Endodermal cell (in vitro differentiated cells): ENCODE measurements around the gene GNB2. TPM values are rescaled to one million over a fixed set of nuclear protein-coding genes. Genes with fewer than 3 reads are reported as not detected.
"Not testable (repeated sequence)": the region's sequence is repeated elsewhere in the genome, so short reads cannot be mapped to it uniquely, and the experiment has no call there.

Experiments
- DNase-seq: peaks from one replicate; pipeline ENCODE4 v3.0.0-alpha.2; 2017
- H3K27ac ChIP-seq: 2 replicates; pipeline ENCODE4 v1.5.1; 2013; ENCODE audit warnings: mild to moderate bottlenecking, low read depth, low read length, moderate library complexity
- H3K27me3 ChIP-seq: 2 replicates; pipeline ENCODE4 v1.6.1; 2013; ENCODE audit warnings: mild to moderate bottlenecking, low read length, moderate library complexity; ENCODE audit not compliant: insufficient read depth, control insufficient read depth, poor library complexity, severe bottlenecking
- H3K36me3 ChIP-seq: 2 replicates; pipeline ENCODE4 v1.7.0; 2013; ENCODE audit warnings: mild to moderate bottlenecking, low read length, moderate library complexity; ENCODE audit not compliant: control insufficient read depth, insufficient read depth
- H3K4me1 ChIP-seq: one replicate; pipeline ENCODE4 v1.7.0; 2013; ENCODE audit warnings: low read length; ENCODE audit not compliant: control insufficient read depth, insufficient read depth
- H3K4me3 ChIP-seq: 2 replicates; pipeline ENCODE4 v1.5.1; 2013; ENCODE audit warnings: mild to moderate bottlenecking, low read length, moderate library complexity
- H3K9ac ChIP-seq: 2 replicates; pipeline ENCODE4 v1.6.1; 2013; ENCODE audit warnings: mild to moderate bottlenecking, low read length, moderate library complexity; ENCODE audit not compliant: poor library complexity, severe bottlenecking; ENCODE audit errors: extremely low read depth
- H3K9me3 ChIP-seq: 2 replicates; pipeline ENCODE4 v1.6.1; 2013; ENCODE audit warnings: mild to moderate bottlenecking, low read length, moderate library complexity; ENCODE audit not compliant: control insufficient read depth
- H3K27ac Mint-ChIP-seq: 2 replicates; pipeline ENCODE4 v1.8.0; 2020; ENCODE audit warnings: mixed read lengths
- H3K27me3 Mint-ChIP-seq: 2 replicates; pipeline ENCODE4 v1.8.0; 2021; ENCODE audit warnings: mild to moderate bottlenecking, mixed read lengths; ENCODE audit not compliant: insufficient read depth
- H3K36me3 Mint-ChIP-seq: 2 replicates; pipeline ENCODE4 v1.8.0; 2020; ENCODE audit warnings: low read depth, mixed read lengths
- H3K4me1 Mint-ChIP-seq: 2 replicates; pipeline ENCODE4 v1.8.0; 2020; ENCODE audit warnings: mixed read lengths
- H3K4me3 Mint-ChIP-seq: 2 replicates; pipeline ENCODE4 v1.8.0; 2020; ENCODE audit warnings: mild to moderate bottlenecking, moderate library complexity, mixed read lengths
- H3K9me3 Mint-ChIP-seq: 2 replicates; pipeline ENCODE4 v1.8.0; 2020; ENCODE audit warnings: mild to moderate bottlenecking, mixed read lengths
- CTCF ChIP-seq: fragments of 200-600 bp; sonication (generic); conservative IDR thresholded peaks from 2 replicates; pipeline ENCODE4 v1.5.0; 2021; ENCODE audit warnings: antibody characterized with exemption, mild to moderate bottlenecking
- WGBS, 2 experiments: methylation state at CpG; one replicate each; pipeline versions ENCODE4 v1.1.5 to v1.1.7; 2013; ENCODE audit warnings: missing lambda C conversion rate in 2 of 2, mixed read lengths in 1 of 2; ENCODE audit not compliant: insufficient coverage in 1 of 2, insufficient read length in 1 of 2; 5-methylcytosine and 5-hydroxymethylcytosine counted together
- total RNA-seq, 2 donors: library from RNA; stranded (reverse); fragmentation: NEBNext Ultra II Directional in 1 of 2; extraction: Animal tissue kit (Norgen Biotek cat#: 25700) in 1 of 2; gene quantifications; 2 replicates in 1 of 2; 3 replicates in 1 of 2; pipeline ENCODE4 v1.2.1, GENCODE V29; 2021

GNB2 gene
- total RNA-seq, 2 donors from 2014 or later, result 197 to 230 TPM

DNA sequence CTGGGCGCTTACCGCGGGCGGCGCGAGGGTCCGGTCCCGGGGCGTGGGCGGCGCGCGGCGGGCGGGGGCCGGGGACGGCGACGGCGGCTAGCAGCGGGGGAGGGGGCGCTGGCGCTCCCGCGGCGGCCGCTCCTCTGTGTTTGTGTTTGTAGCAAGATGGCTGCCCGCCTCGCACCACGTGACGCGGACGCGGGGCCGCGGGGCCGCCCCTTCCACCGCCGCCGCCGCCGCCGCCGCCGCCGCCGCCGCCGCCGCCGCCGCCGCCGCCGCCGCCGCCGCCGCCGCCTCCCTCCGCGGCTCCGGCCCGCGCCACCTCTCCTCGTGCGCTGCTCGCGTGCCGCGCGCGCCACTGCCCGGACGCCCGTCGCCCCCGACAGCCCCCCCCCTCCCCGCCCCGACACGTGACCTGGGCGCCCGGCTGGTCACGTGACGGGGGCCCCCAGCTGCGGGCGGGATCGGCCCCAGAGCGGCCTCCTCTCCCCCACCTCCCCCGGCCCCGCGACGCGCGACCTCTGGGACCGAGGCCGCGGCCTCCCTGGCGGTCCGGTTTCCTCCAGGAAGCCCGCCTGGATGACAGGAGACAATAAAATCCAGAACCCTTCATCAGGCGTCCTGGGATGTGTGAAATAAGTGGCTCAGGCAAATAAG is 20.7 kb downstream of the GNB2 start, which contains the start of gene GIGYF1:
Gene GIGYF1, minus strand, starts transcription at position 153 of the 648 bp plus-strand sequence. CDS start 6,012 bp downstream, outside the sequence.
- peaks cover 5% of the 10 kb centered on the region for H3K36me3 Mint-ChIP-seq
- DNase-seq, result peak; percentile 87
- H3K4me3 Mint-ChIP-seq, result peak within 1 kb of the TSS; percentile 92
- peaks cover 19% of the 10 kb centered on the region for H3K4me1 Mint-ChIP-seq
- H3K27ac Mint-ChIP-seq, result peak within 1 kb of the TSS; percentile 96
- WGBS, 2 experiments, result 1 to 14% methylated on average over 5 to 92 of the region's 102 CpGs
- H3K27ac ChIP-seq, result peak within 1 kb of the TSS; percentile 32
- H3K9ac ChIP-seq, result peak within 1 kb of the TSS; percentile 78
- H3K4me1 ChIP-seq, result peaks cover 12% of the 10 kb centered on the region
- peaks cover 8% of the 10 kb centered on the region for H3K27me3 Mint-ChIP-seq
- peaks cover 8% of the 10 kb centered on the region for H3K36me3 ChIP-seq
- H3K4me3 ChIP-seq, result peak within 1 kb of the TSS; percentile 94
- TF ChIP-seq CTCF, result no peak
- no peaks in the 10 kb centered on the region for H3K9me3 Mint-ChIP-seq
- no peaks in the 10 kb centered on the region for H3K9me3 ChIP-seq
- H3K27me3 ChIP-seq, result no peaks in the 10 kb centered on the region

DNA sequence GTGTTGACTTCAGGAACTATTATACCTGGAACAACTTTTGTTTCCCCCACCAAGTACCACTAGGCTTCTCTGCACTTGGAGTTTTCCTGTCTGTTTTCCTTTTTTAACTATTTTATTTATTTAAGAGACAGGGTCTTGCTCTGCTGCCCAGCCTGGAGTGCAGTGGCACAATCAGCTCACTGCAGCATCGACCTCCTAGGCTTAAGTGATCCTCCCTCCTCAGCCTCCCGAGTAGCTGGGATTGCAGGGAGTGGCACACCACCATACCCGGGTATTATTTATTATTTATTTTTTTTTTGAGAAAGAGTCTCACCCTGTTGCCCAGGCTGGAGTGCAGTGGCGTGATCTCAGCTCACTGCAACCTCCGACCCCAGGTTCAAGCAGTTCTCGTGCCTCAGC is 22.6 kb downstream of the GNB2 start:
- H3K36me3 Mint-ChIP-seq, result no peaks in the 10 kb centered on the region
- 74 to 88% methylated on average over 3 to 6 of the region's 6 CpGs for WGBS, 2 experiments
- H3K4me3 ChIP-seq, result no peak overlapping the region

GRCh38 chr7:100699018-100699417 is 25.5 kb downstream of the GNB2 start:
- no peaks in the 10 kb centered on the region for H3K4me1 Mint-ChIP-seq

More for the DNA sequence above, 22.6 kb downstream of the GNB2 start:
- H3K27me3 ChIP-seq, result no peaks in the 10 kb centered on the region
- H3K4me1 ChIP-seq, result peaks cover 10% of the 10 kb centered on the region
- no peaks in the 10 kb centered on the region for H3K9me3 Mint-ChIP-seq
- H3K36me3 ChIP-seq, result no peaks in the 10 kb centered on the region
- no peak overlapping the region for H3K4me3 Mint-ChIP-seq
- peak overlapping the region; percentile 56 for H3K27ac Mint-ChIP-seq
- no peak for DNase-seq
- TF ChIP-seq CTCF, result no peak
- no peaks in the 10 kb centered on the region for H3K9me3 ChIP-seq
- peaks cover 8% of the 10 kb centered on the region for H3K27me3 Mint-ChIP-seq
- peaks cover 17% of the 10 kb centered on the region for H3K4me1 Mint-ChIP-seq
- H3K9ac ChIP-seq, result no peak overlapping the region
- H3K27ac ChIP-seq, result no peak overlapping the region

DNA sequence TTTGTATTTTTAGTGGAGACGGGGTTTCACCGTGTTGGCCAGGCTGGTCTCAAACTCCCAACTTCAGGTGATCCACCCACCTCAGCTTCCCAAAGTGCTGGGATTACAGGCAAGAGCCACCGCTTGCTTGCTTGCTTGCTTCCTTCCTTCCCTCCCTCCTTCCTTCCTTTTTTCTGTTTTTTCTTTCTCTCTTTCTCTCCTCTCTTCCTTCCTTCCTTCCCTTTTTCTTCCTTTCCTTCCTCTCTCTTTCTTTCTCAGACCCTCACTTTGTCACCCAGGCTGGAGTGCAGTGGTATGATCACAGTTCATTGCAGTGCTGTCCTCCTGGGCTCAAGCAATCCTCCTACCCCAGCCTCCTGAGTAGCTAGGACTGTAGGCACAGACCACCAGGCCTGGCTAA is 27.5 kb downstream of the GNB2 start:
- not testable (repeated sequence) for H3K27ac ChIP-seq, H3K9me3 Mint-ChIP-seq, H3K36me3 ChIP-seq, H3K4me3 ChIP-seq, H3K4me1 ChIP-seq, H3K36me3 Mint-ChIP-seq, H3K27me3 ChIP-seq, H3K9ac ChIP-seq, H3K4me3 Mint-ChIP-seq, H3K4me1 Mint-ChIP-seq, H3K27me3 Mint-ChIP-seq, DNase-seq, H3K9me3 ChIP-seq, H3K27ac Mint-ChIP-seq
- WGBS, 2 experiments, result 94 to 97% methylated on average over 3 of the region's 3 CpGs

More at GRCh38 chr7:100699018-100699417, 25.5 kb downstream of the GNB2 start:
- H3K4me3 ChIP-seq, result no peak overlapping the region
- DNase-seq, result no peak
- Mint-ChIP-seq H3K27ac (no peak overlapping the region), H3K9me3 (no peaks in the 10 kb centered on the region), H3K36me3 (no peaks in the 10 kb centered on the region), H3K27me3 (peaks cover 8% of the 10 kb centered on the region), H3K4me3 (no peak overlapping the region)
- H3K9ac ChIP-seq, result no peak overlapping the region
- WGBS, 2 experiments, result 89 to 92% methylated on average over 6 of the region's 6 CpGs
- no peaks in the 10 kb centered on the region for H3K9me3 ChIP-seq
- no peaks in the 10 kb centered on the region for H3K27me3 ChIP-seq
- H3K4me1 ChIP-seq, result no peaks in the 10 kb centered on the region
- H3K27ac ChIP-seq, result no peak overlapping the region
- no peaks in the 10 kb centered on the region for H3K36me3 ChIP-seq
- TF ChIP-seq CTCF, result no peak
